Lung (tissue), 12 donors: ENCODE data around the gene WRAP73. TPM values are rescaled to one million over a fixed set of nuclear protein-coding genes. Genes with fewer than 3 reads are reported as not detected.

ENCODE experiments used
- ATAC-seq: fragments of 200-7000 bp; cut with Tn5 transposase; one replicate; pipeline ENCODE4 v1.9.1; 2020; ENCODE audit warnings: moderate number of reproducible peaks; ENCODE audit not compliant: insufficient read depth, low FRiP score
- DNase-seq, 3 donors: peaks; one replicate each; pipeline ENCODE4 v3.0.0-alpha.2; 2013 to 2017
- H3K27ac ChIP-seq, 2 donors: one replicate each; pipeline ENCODE4 v1.5.1; 2013; ENCODE audit warnings: mild to moderate bottlenecking in 2 of 2, moderate library complexity in 2 of 2, control low read depth in 1 of 2, inconsistent platforms in 1 of 2, low read depth in 1 of 2, low read length in 1 of 2
- H3K27me3 ChIP-seq, 3 donors: one replicate each; pipeline ENCODE4 v1.5.1; 2013; ENCODE audit warnings: low read length in 2 of 3; ENCODE audit not compliant: control insufficient read depth in 3 of 3, insufficient read depth in 3 of 3
- H3K36me3 ChIP-seq, 4 donors: one replicate each; pipeline ENCODE4 v1.5.1; 2013; ENCODE audit warnings: low read length in 4 of 4, mild to moderate bottlenecking in 1 of 4, moderate library complexity in 1 of 4; ENCODE audit not compliant: control insufficient read depth in 4 of 4, insufficient read depth in 4 of 4
- H3K4me1 ChIP-seq, 5 donors: one replicate each; pipeline ENCODE4 v1.5.1; 2013; ENCODE audit warnings: low read length in 5 of 5, mild to moderate bottlenecking in 2 of 5, moderate library complexity in 1 of 5; ENCODE audit not compliant: control insufficient read depth in 5 of 5, insufficient read depth in 5 of 5
- H3K4me3 ChIP-seq: one replicate; pipeline ENCODE4 v1.5.1; 2013; ENCODE audit warnings: mild to moderate bottlenecking, control low read depth, moderate library complexity
- H3K9ac ChIP-seq, 2 donors: one replicate each; pipeline ENCODE4 v1.5.1; 2013; ENCODE audit warnings: low read length in 2 of 2, control low read depth in 1 of 2; ENCODE audit not compliant: insufficient read depth in 1 of 2
- H3K9me3 ChIP-seq, 4 donors: one replicate each; pipeline ENCODE4 v1.5.1; 2013; ENCODE audit warnings: low read length in 3 of 4, mild to moderate bottlenecking in 1 of 4, moderate library complexity in 1 of 4; ENCODE audit not compliant: control insufficient read depth in 4 of 4, insufficient read depth in 3 of 4
- WGBS, 2 donors: extraction: QIAGEN DNeasy Blood & Tissue Kit; methylation state at CpG; one replicate each; pipeline ENCODE4 v1.1.7; 2013; 5-methylcytosine and 5-hydroxymethylcytosine counted together
- polyA plus RNA-seq, 2 donors: library from polyadenylated mRNA; stranded (reverse); fragments of 200-250 nt; gene quantifications; one replicate each; pipeline ENCODE4 v1.2.1, GENCODE V29; 2013
- total RNA-seq, 2 donors: library from RNA; depleted of rRNA in 1 of 2; stranded (reverse); fragments of >200 nt in 1 of 2; gene quantifications; one replicate each; pipeline ENCODE4 v1.2.1, GENCODE V29; 2014 to 2021
- TF ChIP-seq, protein P1 (sequence below): IDR thresholded peaks from 2 replicates; pipeline ENCODE4 v1.5.1; 2012; ENCODE audit warnings: mild to moderate bottlenecking; ENCODE audit errors: control extremely low read depth, extremely low read depth
- donor health status: control.
- donor health status: control.
- donor health status: Bipolar disorder and iron deficiency.
- donor health status: healthy.
- donor health status: DM: yes; HTN: yes; CAD: no.

WRAP73 gene
- total and polyA plus RNA-seq, 4 donors, result 17.3 to 25.3 (median 22.8) TPM

DNA sequence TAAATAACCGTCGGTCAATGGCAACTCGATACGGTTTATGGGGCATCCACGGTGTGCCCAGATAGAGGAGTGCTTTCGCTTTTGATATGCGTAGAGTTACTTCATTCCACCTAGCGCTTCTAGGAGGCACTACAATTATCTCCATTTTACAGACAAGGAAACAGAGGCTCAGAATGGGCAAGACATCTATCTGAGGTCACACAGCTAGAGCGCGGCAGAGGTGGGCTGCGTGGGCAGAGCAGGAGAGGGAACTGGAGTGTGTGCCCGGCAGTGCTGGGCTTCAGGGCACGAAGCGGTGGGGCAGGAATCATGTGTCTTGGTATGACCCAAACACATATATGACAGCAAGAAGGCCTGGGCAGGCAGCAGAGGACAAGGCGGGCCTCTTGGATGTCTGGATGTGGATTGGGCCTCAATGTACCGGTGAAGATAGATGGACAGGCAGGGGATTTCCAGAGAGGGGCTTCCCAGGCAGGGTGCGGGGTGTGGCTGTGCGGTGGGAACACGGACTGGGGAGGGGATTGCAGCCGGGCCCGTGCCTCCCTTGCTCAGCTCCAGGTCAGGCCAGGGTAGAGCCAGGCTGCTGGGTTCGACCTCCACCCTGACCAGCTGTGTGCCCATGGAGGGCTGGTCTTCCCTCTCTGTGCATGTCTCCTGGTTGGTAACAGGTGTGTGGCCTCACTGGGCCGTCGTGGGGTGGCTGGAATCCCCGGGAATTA, 23.6 kb upstream of the WRAP73 start:
- ATAC-seq (no peak), DNase-seq (no peak)
- TF ChIP-seq, protein P1, sequence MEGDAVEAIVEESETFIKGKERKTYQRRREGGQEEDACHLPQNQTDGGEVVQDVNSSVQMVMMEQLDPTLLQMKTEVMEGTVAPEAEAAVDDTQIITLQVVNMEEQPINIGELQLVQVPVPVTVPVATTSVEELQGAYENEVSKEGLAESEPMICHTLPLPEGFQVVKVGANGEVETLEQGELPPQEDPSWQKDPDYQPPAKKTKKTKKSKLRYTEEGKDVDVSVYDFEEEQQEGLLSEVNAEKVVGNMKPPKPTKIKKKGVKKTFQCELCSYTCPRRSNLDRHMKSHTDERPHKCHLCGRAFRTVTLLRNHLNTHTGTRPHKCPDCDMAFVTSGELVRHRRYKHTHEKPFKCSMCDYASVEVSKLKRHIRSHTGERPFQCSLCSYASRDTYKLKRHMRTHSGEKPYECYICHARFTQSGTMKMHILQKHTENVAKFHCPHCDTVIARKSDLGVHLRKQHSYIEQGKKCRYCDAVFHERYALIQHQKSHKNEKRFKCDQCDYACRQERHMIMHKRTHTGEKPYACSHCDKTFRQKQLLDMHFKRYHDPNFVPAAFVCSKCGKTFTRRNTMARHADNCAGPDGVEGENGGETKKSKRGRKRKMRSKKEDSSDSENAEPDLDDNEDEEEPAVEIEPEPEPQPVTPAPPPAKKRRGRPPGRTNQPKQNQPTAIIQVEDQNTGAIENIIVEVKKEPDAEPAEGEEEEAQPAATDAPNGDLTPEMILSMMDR, result no peak
- H3K27me3 ChIP-seq, result peaks cover 0 to 5% (median 0%) of the 10 kb centered on the region in 3 donors
- no peak overlapping the region for H3K9ac ChIP-seq
- no peaks in the 10 kb centered on the region for H3K36me3 ChIP-seq
- H3K27ac ChIP-seq, result no peak overlapping the region
- no peak overlapping the region for H3K4me3 ChIP-seq
- H3K9me3 ChIP-seq, result no peaks in the 10 kb centered on the region
- 79 to 88% methylated on average over 25 of the region's 25 CpGs for WGBS, 2 donors
- H3K4me1 ChIP-seq, result peaks cover 0 to 18% (median 10%) of the 10 kb centered on the region in 5 donors

DNA sequence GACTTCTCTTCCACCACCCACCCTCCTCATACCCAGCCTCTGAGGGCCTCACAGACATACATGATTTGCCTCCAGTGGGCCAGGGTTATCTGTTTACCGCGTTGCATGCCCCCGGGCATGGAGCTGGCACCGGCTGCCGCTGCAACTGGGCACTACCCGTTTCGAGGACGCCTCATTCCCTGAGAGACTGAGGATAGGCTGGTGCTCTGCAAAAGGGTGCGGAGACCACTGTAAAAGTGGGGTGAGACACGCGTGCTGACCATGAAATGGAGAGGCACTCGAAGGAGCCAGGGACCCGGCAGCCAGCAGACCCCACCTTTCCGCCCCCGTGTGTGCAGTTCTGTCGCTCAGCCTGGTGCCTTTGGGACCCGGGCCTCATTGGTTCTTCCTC, 23.1 kb upstream of the WRAP73 start:
- no peaks in the 10 kb centered on the region for H3K36me3 ChIP-seq
- no peak overlapping the region for H3K27ac ChIP-seq
- ATAC-seq (no peak), DNase-seq (no peak)
- H3K27me3 ChIP-seq, result peaks cover 0 to 5% (median 0%) of the 10 kb centered on the region in 3 donors
- TF ChIP-seq, protein P1, result no peak
- H3K4me1 ChIP-seq, result peaks cover 0 to 20% (median 10%) of the 10 kb centered on the region in 5 donors
- H3K4me3 ChIP-seq, result no peak overlapping the region
- WGBS, 2 donors, result 87 to 90% methylated on average over 17 of the region's 17 CpGs
- no peak overlapping the region for H3K9ac ChIP-seq
- no peaks in the 10 kb centered on the region for H3K9me3 ChIP-seq

DNA sequence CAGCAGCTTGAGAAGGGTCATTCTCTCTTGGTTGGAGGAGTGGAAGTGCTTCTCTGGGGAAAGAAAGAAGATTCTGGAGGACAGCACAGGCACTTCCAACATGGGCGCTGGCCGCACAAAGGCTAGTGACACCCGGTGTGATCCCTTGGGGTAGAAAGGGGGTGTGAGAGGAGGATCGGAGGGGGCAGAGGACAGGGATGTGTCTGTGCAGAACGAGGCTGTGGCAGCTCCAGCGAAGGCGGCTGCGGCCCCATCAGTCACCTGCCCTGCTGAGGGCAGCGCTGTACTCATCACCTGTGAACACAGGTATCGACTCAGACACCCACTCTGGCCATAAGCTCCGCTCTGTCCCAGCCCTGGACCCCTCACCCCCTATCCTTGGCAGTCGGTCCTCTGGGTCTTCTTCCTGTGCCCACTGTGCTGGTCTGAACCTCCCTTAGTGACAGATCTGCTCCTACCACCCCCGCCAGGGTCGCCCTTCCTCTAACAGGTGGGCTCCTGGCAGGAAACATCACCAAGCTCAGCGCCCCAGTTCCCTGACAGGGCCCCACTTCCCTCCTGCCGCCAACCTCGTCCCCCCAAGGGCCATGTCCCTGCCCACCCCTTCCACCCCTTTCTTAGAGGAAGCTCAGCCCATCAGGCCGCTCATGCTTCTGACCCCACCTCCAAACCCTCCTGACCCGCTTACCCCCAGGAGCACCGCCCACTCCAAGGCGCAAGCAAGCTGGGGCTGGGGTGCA, 22.5 kb upstream of the WRAP73 start:
- H3K27ac ChIP-seq, result no peak overlapping the region
- ATAC-seq (no peak), DNase-seq (no peak)
- TF ChIP-seq, protein P1, result no peak
- H3K9me3 ChIP-seq, result no peaks in the 10 kb centered on the region
- 69 to 78% methylated on average over 20 to 21 of the region's 21 CpGs for WGBS, 2 donors
- H3K27me3 ChIP-seq, result peaks cover 0 to 5% (median 0%) of the 10 kb centered on the region in 3 donors
- no peak overlapping the region for H3K4me3 ChIP-seq
- no peak overlapping the region for H3K9ac ChIP-seq
- H3K36me3 ChIP-seq, result no peaks in the 10 kb centered on the region
- peaks cover 0 to 20% (median 10%) of the 10 kb centered on the region in 5 donors for H3K4me1 ChIP-seq
